MM.1S (cell line): Measurements from ENCODE around the gene TGFB2.

Experiments
- EZH2phosphoT487 ChIP-seq: fragments of 300-600 bp; sonication (generic); IDR thresholded peaks from 2 replicates; pipeline ENCODE4 v1.6.1; 2018; ENCODE audit warnings: antibody characterized with exemption, low read length
- TF ChIP-seq, protein P1 (sequence below): fragments of 300-600 bp; sonication (generic); IDR thresholded peaks from 2 replicates; pipeline ENCODE4 v1.5.1; 2016; ENCODE audit warnings: antibody characterized with exemption, low read length, mixed read lengths

- TF ChIP-seq EZH2phosphoT487 = no peak
- TF ChIP-seq, protein P1, sequence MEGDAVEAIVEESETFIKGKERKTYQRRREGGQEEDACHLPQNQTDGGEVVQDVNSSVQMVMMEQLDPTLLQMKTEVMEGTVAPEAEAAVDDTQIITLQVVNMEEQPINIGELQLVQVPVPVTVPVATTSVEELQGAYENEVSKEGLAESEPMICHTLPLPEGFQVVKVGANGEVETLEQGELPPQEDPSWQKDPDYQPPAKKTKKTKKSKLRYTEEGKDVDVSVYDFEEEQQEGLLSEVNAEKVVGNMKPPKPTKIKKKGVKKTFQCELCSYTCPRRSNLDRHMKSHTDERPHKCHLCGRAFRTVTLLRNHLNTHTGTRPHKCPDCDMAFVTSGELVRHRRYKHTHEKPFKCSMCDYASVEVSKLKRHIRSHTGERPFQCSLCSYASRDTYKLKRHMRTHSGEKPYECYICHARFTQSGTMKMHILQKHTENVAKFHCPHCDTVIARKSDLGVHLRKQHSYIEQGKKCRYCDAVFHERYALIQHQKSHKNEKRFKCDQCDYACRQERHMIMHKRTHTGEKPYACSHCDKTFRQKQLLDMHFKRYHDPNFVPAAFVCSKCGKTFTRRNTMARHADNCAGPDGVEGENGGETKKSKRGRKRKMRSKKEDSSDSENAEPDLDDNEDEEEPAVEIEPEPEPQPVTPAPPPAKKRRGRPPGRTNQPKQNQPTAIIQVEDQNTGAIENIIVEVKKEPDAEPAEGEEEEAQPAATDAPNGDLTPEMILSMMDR = no peak
These were observed 39.5 kb downstream of the TGFB2 start for GRCh38 chr1:218384581-218384993.
